Panc1 (cell line): Measurements from ENCODE around the gene GRIP1. TPM values are rescaled to one million over a fixed set of nuclear protein-coding genes. Genes with fewer than 3 reads are reported as not detected.

ENCODE experiments used
- ATAC-seq: fragments of 200-7000 bp; cut with Tn5 transposase; 2 replicates; pipeline ENCODE4 v1.9.1; 2020; ENCODE audit warnings: mild to moderate bottlenecking, moderate library complexity
- BruUV-seq: library from RNA; stranded (reverse); fragments of 400-500 nt; replicated peaks from 2 replicates; lab custom pipeline; 2021; lab: Mats Ljungman, UMichigan
- CTCF ChIA-PET: fragments of 300-600 bp; sonication (Branson Sonifier 250); formaldehyde crosslinking; loops from one replicate; lab custom pipeline; 2022; ENCODE audit warnings: antibody characterized with exemption; lab: Charles Lee
- POLR2A ChIA-PET: fragments of 300-600 bp; sonication (Branson Sonifier 250); formaldehyde crosslinking; loops from one replicate; lab custom pipeline; 2022; ENCODE audit warnings: antibody characterized with exemption; lab: Charles Lee
- DNase-seq: peaks from one replicate; pipeline ENCODE4 v3.0.0-alpha.2; 2010; ENCODE audit warnings: low read depth, low spot score
- H3K27ac ChIP-seq: 2 replicates; pipeline ENCODE4 v1.5.1; 2011; ENCODE audit warnings: mild to moderate bottlenecking, low read length, inconsistent platforms
- H3K27me3 ChIP-seq: fragments of 200-500 bp; sonication (Bioruptor generic); 2 replicates; pipeline ENCODE4 v1.6.0; 2014; ENCODE audit warnings: low read length, inconsistent platforms; ENCODE audit not compliant: control insufficient read depth, insufficient read depth
- H3K36me3 ChIP-seq: fragments of 200-500 bp; sonication (Bioruptor generic); 2 replicates; pipeline ENCODE4 v1.5.1; 2014; ENCODE audit warnings: inconsistent platforms, mild to moderate bottlenecking, low read length, moderate library complexity; ENCODE audit not compliant: control insufficient read depth, insufficient read depth
- H3K4me1 ChIP-seq: 2 replicates; pipeline ENCODE4 v1.5.1; 2011; ENCODE audit warnings: inconsistent platforms, mild to moderate bottlenecking, low read length, moderate library complexity; ENCODE audit not compliant: control insufficient read depth, insufficient read depth
- H3K4me3 ChIP-seq, 2 experiments: 2 replicates each; pipeline ENCODE4 v1.5.1; 2011 to 2012; ENCODE audit warnings: low read depth in 2 of 2, low read length in 2 of 2, mild to moderate bottlenecking in 2 of 2, inconsistent platforms in 1 of 2, moderate library complexity in 1 of 2
- H3K9me3 ChIP-seq: fragments of 200-500 bp; sonication (Bioruptor generic); 2 replicates; pipeline ENCODE4 v1.5.1; 2014; ENCODE audit warnings: low read depth, mild to moderate bottlenecking, inconsistent platforms, low read length, moderate library complexity; ENCODE audit not compliant: control insufficient read depth, insufficient read depth
- POLR2AphosphoS5 ChIP-seq: IDR thresholded peaks from 2 replicates; pipeline ENCODE4 v1.6.1; 2012; ENCODE audit warnings: mild to moderate bottlenecking, low read depth, low read length, moderate library complexity
- SIN3A ChIP-seq: IDR thresholded peaks from 2 replicates; pipeline ENCODE4 v1.6.1; 2012; ENCODE audit warnings: low read depth, mild to moderate bottlenecking, low read length, moderate library complexity, borderline replicate concordance; ENCODE audit not compliant: insufficient read depth
- TCF7L2 ChIP-seq: IDR thresholded peaks from 2 replicates; pipeline ENCODE4 v1.6.1; 2011; ENCODE audit warnings: mild to moderate bottlenecking, low read depth, low read length, inconsistent platforms
- in situ Hi-C: cut with HindIII; loops from 2 replicates; pipeline ENCODE4 v1.10.0; 2016; ENCODE audit warnings: low sequenced_read_pairs, low pct_unique_long_range_greater_than_20kb
- intact Hi-C: fragments of 100-400 bp; cut with micrococcal nuclease; formaldehyde crosslinking; loops from one replicate; pipeline ENCODE4 v1.10.0; 2022; ENCODE audit not compliant: unreplicated experiment
- total RNA-seq: library from RNA; stranded (reverse); gene quantifications from one replicate; pipeline ENCODE4 v1.2.1, GENCODE V29; 2021; ENCODE audit not compliant: unreplicated experiment
- TF ChIP-seq, protein P1 (sequence below): fragments of 450-650 bp; IDR thresholded peaks from 2 replicates; pipeline ENCODE4 v1.5.1; 2017; ENCODE audit warnings: mild to moderate bottlenecking
- TF ChIP-seq, protein P2 (sequence below), 2 experiments: IDR thresholded peaks; 2 replicates each; pipeline ENCODE4 v1.6.1; 2011 to 2012; ENCODE audit warnings: low read depth in 2 of 2, control low read depth in 1 of 2, low read length in 1 of 2, mild to moderate bottlenecking in 1 of 2, moderate library complexity in 1 of 2; ENCODE audit not compliant: insufficient read depth in 1 of 2

Gene GRIP1
- total RNA-seq, 1 experiment from 2014 or later = 9.2 TPM

DNA sequence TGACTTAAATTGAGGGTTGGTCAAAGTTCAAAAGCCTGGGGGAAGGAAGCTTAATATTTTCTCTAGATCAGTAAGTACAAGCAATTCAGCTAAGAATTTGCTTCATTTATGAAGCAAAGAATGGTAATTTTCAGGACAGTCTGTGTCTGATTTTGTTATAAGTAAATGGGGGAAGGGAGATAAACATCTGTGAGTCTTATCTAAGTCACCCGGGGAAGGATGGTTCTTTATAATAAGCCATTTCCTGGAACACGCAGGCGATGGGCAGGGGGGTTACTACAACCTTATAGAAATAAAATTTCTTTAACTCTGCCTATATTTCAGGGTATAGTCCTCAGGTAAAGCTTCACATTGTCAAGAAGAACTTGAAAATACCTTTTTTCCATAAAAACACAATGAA lies 333.7 kb downstream of the GRIP1 start:
- ATAC-seq = no peak
- no peaks in the 10 kb centered on the region for H3K4me1 ChIP-seq
- H3K36me3 ChIP-seq = no peaks in the 10 kb centered on the region
- intact Hi-C loops (no loop called here), in situ Hi-C loops (no loop called here)
- H3K4me3 ChIP-seq = no peak overlapping the region
- H3K27ac ChIP-seq = no peak overlapping the region
- H3K27me3 ChIP-seq = no peaks in the 10 kb centered on the region
- DNase-seq = no peak
- CTCF ChIA-PET = no interaction called here
- peaks cover 3% of the 10 kb centered on the region; the same call in 1 of the 2 replicates for H3K9me3 ChIP-seq
- POLR2A ChIA-PET = no interaction called here
- BruUV-seq = no TSS peak
- TF ChIP-seq, protein P1, sequence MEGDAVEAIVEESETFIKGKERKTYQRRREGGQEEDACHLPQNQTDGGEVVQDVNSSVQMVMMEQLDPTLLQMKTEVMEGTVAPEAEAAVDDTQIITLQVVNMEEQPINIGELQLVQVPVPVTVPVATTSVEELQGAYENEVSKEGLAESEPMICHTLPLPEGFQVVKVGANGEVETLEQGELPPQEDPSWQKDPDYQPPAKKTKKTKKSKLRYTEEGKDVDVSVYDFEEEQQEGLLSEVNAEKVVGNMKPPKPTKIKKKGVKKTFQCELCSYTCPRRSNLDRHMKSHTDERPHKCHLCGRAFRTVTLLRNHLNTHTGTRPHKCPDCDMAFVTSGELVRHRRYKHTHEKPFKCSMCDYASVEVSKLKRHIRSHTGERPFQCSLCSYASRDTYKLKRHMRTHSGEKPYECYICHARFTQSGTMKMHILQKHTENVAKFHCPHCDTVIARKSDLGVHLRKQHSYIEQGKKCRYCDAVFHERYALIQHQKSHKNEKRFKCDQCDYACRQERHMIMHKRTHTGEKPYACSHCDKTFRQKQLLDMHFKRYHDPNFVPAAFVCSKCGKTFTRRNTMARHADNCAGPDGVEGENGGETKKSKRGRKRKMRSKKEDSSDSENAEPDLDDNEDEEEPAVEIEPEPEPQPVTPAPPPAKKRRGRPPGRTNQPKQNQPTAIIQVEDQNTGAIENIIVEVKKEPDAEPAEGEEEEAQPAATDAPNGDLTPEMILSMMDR = no peak
- TF ChIP-seq SIN3A = no peak
- no peak for TF ChIP-seq TCF7L2
- TF ChIP-seq, protein P2, sequence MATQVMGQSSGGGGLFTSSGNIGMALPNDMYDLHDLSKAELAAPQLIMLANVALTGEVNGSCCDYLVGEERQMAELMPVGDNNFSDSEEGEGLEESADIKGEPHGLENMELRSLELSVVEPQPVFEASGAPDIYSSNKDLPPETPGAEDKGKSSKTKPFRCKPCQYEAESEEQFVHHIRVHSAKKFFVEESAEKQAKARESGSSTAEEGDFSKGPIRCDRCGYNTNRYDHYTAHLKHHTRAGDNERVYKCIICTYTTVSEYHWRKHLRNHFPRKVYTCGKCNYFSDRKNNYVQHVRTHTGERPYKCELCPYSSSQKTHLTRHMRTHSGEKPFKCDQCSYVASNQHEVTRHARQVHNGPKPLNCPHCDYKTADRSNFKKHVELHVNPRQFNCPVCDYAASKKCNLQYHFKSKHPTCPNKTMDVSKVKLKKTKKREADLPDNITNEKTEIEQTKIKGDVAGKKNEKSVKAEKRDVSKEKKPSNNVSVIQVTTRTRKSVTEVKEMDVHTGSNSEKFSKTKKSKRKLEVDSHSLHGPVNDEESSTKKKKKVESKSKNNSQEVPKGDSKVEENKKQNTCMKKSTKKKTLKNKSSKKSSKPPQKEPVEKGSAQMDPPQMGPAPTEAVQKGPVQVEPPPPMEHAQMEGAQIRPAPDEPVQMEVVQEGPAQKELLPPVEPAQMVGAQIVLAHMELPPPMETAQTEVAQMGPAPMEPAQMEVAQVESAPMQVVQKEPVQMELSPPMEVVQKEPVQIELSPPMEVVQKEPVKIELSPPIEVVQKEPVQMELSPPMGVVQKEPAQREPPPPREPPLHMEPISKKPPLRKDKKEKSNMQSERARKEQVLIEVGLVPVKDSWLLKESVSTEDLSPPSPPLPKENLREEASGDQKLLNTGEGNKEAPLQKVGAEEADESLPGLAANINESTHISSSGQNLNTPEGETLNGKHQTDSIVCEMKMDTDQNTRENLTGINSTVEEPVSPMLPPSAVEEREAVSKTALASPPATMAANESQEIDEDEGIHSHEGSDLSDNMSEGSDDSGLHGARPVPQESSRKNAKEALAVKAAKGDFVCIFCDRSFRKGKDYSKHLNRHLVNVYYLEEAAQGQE (IDR thresholded peaks at IDR 0.05; ENCODE audit: insufficient read depth in 1 of 2, low read depth in 2 of 2, low read length in 1 of 2) = no peak
- TF ChIP-seq POLR2AphosphoS5 = no peak

DNA sequence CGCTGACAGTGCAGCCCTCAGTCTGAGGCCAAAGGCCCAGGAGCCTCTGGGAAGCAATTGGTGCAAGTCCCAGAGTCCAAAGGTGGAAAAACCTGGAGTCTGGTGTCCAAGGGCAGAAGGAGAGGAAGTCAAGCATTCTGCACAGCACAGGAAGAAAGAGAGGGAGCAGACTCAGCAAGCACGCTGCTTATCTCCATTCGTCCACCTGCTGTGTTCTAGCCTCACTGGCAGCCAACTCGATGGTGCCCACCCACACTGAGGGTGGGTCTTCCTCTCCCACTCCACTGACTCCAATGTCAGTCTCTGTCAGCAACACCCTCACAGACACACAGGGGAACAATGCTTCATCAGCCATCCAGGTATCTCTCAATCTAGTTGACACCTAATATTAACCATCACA lies 337.8 kb downstream of the GRIP1 start:
- Histone ChIP-seq H3K36me3 (no peaks in the 10 kb centered on the region), H3K9me3 (peaks cover 3% of the 10 kb centered on the region; the same call in 1 of the 2 replicates), H3K27ac (no peak overlapping the region), H3K4me1 (no peaks in the 10 kb centered on the region), H3K4me3 (no peak overlapping the region), H3K27me3 (no peaks in the 10 kb centered on the region)
- ATAC-seq (no peak), DNase-seq (no peak)
- intact Hi-C loops = no loop called here
- in situ Hi-C loops = no loop called here
- TF ChIP-seq, protein P1 = no peak
- TF ChIP-seq SIN3A (no peak), TCF7L2 (no peak)
- CTCF ChIA-PET = no interaction called here
- no TSS peak for BruUV-seq
- POLR2A ChIA-PET = no interaction called here
